Liver (tissue), 9 donors: Measurements from ENCODE around the gene RALGAPB. TPM values are rescaled to one million over a fixed set of nuclear protein-coding genes. Genes with fewer than 3 reads are reported as not detected.

Experiments used
- DNase-seq: peaks from one replicate; pipeline ENCODE4 v3.0.0-alpha.2; 2017; ENCODE audit warnings: low spot score
- H3K27ac ChIP-seq, 2 donors: one replicate each; pipeline ENCODE4 v1.7.0; 2013; ENCODE audit warnings: inconsistent platforms in 2 of 2, low read length in 2 of 2, control low read depth in 1 of 2, low read depth in 1 of 2, mild to moderate bottlenecking in 1 of 2
- H3K27me3 ChIP-seq, 4 donors: one replicate each; pipeline versions ENCODE4 v1.6.1 to v1.7.0; 2013; ENCODE audit warnings: low read length in 3 of 4, inconsistent platforms in 1 of 4, mild to moderate bottlenecking in 1 of 4, moderate library complexity in 1 of 4; ENCODE audit not compliant: control insufficient read depth in 4 of 4, insufficient read depth in 4 of 4
- H3K36me3 ChIP-seq, 4 donors: one replicate each; pipeline versions ENCODE4 v1.6.1 to v1.7.0; 2013; ENCODE audit warnings: low read length in 3 of 4, mild to moderate bottlenecking in 3 of 4, low read depth in 1 of 4, moderate library complexity in 1 of 4; ENCODE audit not compliant: control insufficient read depth in 4 of 4, insufficient read depth in 3 of 4
- H3K4me1 ChIP-seq, 4 donors: one replicate each; pipeline versions ENCODE4 v1.6.1 to v1.7.0; 2013; ENCODE audit warnings: low read length in 3 of 4, mild to moderate bottlenecking in 3 of 4, moderate library complexity in 1 of 4; ENCODE audit not compliant: control insufficient read depth in 4 of 4, insufficient read depth in 4 of 4
- H3K4me3 ChIP-seq, 3 donors: one replicate each; pipeline versions ENCODE4 v1.6.1 to v1.7.0; 2013; ENCODE audit warnings: low read length in 3 of 3, control low read depth in 1 of 3, low read depth in 1 of 3, mild to moderate bottlenecking in 1 of 3
- H3K9ac ChIP-seq, 2 donors: one replicate each; pipeline ENCODE4 v1.7.0; 2013; ENCODE audit warnings: low read length in 2 of 2, mild to moderate bottlenecking in 2 of 2, moderate library complexity in 2 of 2, control low read depth in 1 of 2, low read depth in 1 of 2
- H3K9me3 ChIP-seq, 4 donors: one replicate each; pipeline versions ENCODE4 v1.6.1 to v1.7.0; 2013; ENCODE audit warnings: low read length in 3 of 4; ENCODE audit not compliant: control insufficient read depth in 4 of 4
- ATF3 ChIP-seq: IDR thresholded peaks from 2 replicates; pipeline ENCODE4 v1.6.1; 2016; ENCODE audit warnings: antibody characterized with exemption
- EGR1 ChIP-seq, 2 donors: IDR thresholded peaks; 2 replicates each; pipeline ENCODE4 v1.6.1; 2016 to 2018; ENCODE audit warnings: antibody characterized with exemption in 2 of 2, low read depth in 2 of 2
- FOXA1 ChIP-seq: IDR thresholded peaks from 2 replicates; pipeline ENCODE4 v1.6.1; 2016; ENCODE audit warnings: antibody characterized with exemption
- FOXA2 ChIP-seq: IDR thresholded peaks from 2 replicates; pipeline ENCODE4 v1.6.1; 2016; ENCODE audit warnings: antibody characterized with exemption
- GABPA ChIP-seq, 2 donors: IDR thresholded peaks in 1 of 2; conservative IDR thresholded peaks in 1 of 2; 2 replicates each; pipeline ENCODE4 v1.6.1; 2016; ENCODE audit warnings: antibody characterized with exemption in 2 of 2, mild to moderate bottlenecking in 1 of 2, moderate library complexity in 1 of 2
- HNF4A ChIP-seq, 2 donors: conservative IDR thresholded peaks; 2 replicates each; pipeline ENCODE4 v1.6.1; 2016; ENCODE audit warnings: antibody characterized with exemption in 2 of 2, mild to moderate bottlenecking in 2 of 2
- HNF4G ChIP-seq: IDR thresholded peaks from 2 replicates; pipeline ENCODE4 v1.6.1; 2016; ENCODE audit warnings: antibody characterized with exemption
- MAX ChIP-seq: IDR thresholded peaks from 2 replicates; pipeline ENCODE4 v1.6.1; 2016; ENCODE audit warnings: antibody characterized with exemption
- NR2F2 ChIP-seq: IDR thresholded peaks from 2 replicates; pipeline ENCODE4 v1.6.1; 2016; ENCODE audit warnings: antibody characterized with exemption
- RAD21 ChIP-seq, 2 donors: IDR thresholded peaks; 2 replicates each; pipeline ENCODE4 v1.6.1; 2016; ENCODE audit warnings: antibody characterized with exemption in 2 of 2, mild to moderate bottlenecking in 2 of 2
- RXRA ChIP-seq, 2 donors: IDR thresholded peaks; 2 replicates each; pipeline ENCODE4 v1.6.1; 2017 to 2018; ENCODE audit warnings: antibody characterized with exemption in 2 of 2, mild to moderate bottlenecking in 1 of 2
- SP1 ChIP-seq: IDR thresholded peaks from 2 replicates; pipeline ENCODE4 v1.6.1; 2018; ENCODE audit warnings: antibody characterized with exemption, mild to moderate bottlenecking
- TAF1 ChIP-seq: conservative IDR thresholded peaks from 2 replicates; pipeline ENCODE4 v1.6.1; 2016; ENCODE audit warnings: antibody characterized with exemption, mild to moderate bottlenecking
- YY1 ChIP-seq: IDR thresholded peaks from 2 replicates; pipeline ENCODE4 v1.6.1; 2016; ENCODE audit warnings: antibody characterized with exemption, mild to moderate bottlenecking
- WGBS: extraction: QIAGEN DNeasy Blood & Tissue Kit; methylation state at CpG from one replicate; pipeline ENCODE4 v1.1.7; 2013; 5-methylcytosine and 5-hydroxymethylcytosine counted together
- polyA plus RNA-seq, 2 donors: library from polyadenylated mRNA; stranded (reverse) in 1 of 2; unstranded in 1 of 2; fragments of 200-250 nt in 1 of 2; fragments of >200 nt in 1 of 2; fragmentation: Nextera tagmentation in 1 of 2; extraction: Ambion mirVana in 1 of 2; gene quantifications; one replicate each; pipeline versions ENCODE4 v1.2.1 to v1.2.3, GENCODE V29; 2013 to 2015
- total RNA-seq, 2 donors: library from RNA; depleted of rRNA; stranded (reverse); fragments of >200 nt; gene quantifications; one replicate each; pipeline ENCODE4 v1.2.3, GENCODE V29; 2014
- TF ChIP-seq, protein P1 (sequence below): IDR thresholded peaks from 2 replicates; pipeline ENCODE4 v1.6.1; 2016; ENCODE audit warnings: antibody characterized with exemption, mild to moderate bottlenecking
- TF ChIP-seq, protein P2 (sequence below): fragments of 150-350 bp; IDR thresholded peaks from 2 replicates; pipeline ENCODE4 v1.5.1; 2017; ENCODE audit warnings: improper control_type of control experiment, low read depth, low read length; ENCODE audit not compliant: missing input control
- TF ChIP-seq, protein P3 (sequence below): IDR thresholded peaks from 2 replicates; pipeline ENCODE4 v1.6.1; 2016; ENCODE audit warnings: antibody characterized with exemption
- donor health status: healthy.
- donor health status: healthy.
- donor health status: healthy.
- donor health status: healthy.
- donor health status: healthy.

RALGAPB gene
- total and polyA plus RNA-seq, 4 donors = 4.3 to 19.7 (median 9.5) TPM

DNA sequence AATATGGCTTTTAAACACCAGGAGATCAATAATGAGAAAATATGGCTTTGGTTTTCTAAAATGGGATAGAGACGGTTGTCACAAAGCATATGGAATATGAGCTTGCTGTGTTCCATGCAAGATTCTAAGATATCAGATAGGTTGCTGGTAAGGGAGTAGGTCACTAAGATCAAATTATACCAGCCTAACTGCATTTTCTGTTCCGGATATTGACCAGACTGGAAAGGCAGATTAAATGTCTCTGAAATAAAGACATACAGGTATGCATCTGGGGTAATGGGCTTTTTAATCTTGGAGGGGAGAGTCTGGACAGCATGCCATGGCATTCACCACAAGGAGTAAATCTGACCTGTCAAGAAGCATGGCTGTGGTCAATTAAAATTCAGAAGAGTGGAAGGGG lies 73.1 kb downstream of the RALGAPB start:
- WGBS = 96% methylated on average over 2 of the region's 2 CpGs

More for the DNA sequence above, 73.1 kb downstream of the RALGAPB start:
- H3K9ac ChIP-seq = no peak overlapping the region
- H3K9me3 ChIP-seq = no peaks in the 10 kb centered on the region
- no peak overlapping the region for H3K27ac ChIP-seq
- H3K4me3 ChIP-seq = no peak overlapping the region
- no peak for DNase-seq
- peaks cover 8 to 69% (median 55%) of the 10 kb centered on the region in 4 donors for H3K36me3 ChIP-seq
- H3K4me1 ChIP-seq = peaks cover 0 to 1% (median 0%) of the 10 kb centered on the region in 4 donors
- TF ChIP-seq, protein P1, sequence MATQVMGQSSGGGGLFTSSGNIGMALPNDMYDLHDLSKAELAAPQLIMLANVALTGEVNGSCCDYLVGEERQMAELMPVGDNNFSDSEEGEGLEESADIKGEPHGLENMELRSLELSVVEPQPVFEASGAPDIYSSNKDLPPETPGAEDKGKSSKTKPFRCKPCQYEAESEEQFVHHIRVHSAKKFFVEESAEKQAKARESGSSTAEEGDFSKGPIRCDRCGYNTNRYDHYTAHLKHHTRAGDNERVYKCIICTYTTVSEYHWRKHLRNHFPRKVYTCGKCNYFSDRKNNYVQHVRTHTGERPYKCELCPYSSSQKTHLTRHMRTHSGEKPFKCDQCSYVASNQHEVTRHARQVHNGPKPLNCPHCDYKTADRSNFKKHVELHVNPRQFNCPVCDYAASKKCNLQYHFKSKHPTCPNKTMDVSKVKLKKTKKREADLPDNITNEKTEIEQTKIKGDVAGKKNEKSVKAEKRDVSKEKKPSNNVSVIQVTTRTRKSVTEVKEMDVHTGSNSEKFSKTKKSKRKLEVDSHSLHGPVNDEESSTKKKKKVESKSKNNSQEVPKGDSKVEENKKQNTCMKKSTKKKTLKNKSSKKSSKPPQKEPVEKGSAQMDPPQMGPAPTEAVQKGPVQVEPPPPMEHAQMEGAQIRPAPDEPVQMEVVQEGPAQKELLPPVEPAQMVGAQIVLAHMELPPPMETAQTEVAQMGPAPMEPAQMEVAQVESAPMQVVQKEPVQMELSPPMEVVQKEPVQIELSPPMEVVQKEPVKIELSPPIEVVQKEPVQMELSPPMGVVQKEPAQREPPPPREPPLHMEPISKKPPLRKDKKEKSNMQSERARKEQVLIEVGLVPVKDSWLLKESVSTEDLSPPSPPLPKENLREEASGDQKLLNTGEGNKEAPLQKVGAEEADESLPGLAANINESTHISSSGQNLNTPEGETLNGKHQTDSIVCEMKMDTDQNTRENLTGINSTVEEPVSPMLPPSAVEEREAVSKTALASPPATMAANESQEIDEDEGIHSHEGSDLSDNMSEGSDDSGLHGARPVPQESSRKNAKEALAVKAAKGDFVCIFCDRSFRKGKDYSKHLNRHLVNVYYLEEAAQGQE = no peak
- TF ChIP-seq, protein P2, sequence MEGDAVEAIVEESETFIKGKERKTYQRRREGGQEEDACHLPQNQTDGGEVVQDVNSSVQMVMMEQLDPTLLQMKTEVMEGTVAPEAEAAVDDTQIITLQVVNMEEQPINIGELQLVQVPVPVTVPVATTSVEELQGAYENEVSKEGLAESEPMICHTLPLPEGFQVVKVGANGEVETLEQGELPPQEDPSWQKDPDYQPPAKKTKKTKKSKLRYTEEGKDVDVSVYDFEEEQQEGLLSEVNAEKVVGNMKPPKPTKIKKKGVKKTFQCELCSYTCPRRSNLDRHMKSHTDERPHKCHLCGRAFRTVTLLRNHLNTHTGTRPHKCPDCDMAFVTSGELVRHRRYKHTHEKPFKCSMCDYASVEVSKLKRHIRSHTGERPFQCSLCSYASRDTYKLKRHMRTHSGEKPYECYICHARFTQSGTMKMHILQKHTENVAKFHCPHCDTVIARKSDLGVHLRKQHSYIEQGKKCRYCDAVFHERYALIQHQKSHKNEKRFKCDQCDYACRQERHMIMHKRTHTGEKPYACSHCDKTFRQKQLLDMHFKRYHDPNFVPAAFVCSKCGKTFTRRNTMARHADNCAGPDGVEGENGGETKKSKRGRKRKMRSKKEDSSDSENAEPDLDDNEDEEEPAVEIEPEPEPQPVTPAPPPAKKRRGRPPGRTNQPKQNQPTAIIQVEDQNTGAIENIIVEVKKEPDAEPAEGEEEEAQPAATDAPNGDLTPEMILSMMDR = no peak
- TF ChIP-seq FOXA1 = no peak
- no peak for TF ChIP-seq MAX
- TF ChIP-seq HNF4G = no peak
- no peak for TF ChIP-seq TAF1
- TF ChIP-seq ATF3 = no peak
- TF ChIP-seq EGR1 (IDR thresholded peaks at IDR 0.05; ENCODE audit: low read depth in 2 of 2) = no peak
- TF ChIP-seq YY1 = no peak
- no peak for TF ChIP-seq FOXA2
- TF ChIP-seq SP1 = no peak
- TF ChIP-seq, protein P3, sequence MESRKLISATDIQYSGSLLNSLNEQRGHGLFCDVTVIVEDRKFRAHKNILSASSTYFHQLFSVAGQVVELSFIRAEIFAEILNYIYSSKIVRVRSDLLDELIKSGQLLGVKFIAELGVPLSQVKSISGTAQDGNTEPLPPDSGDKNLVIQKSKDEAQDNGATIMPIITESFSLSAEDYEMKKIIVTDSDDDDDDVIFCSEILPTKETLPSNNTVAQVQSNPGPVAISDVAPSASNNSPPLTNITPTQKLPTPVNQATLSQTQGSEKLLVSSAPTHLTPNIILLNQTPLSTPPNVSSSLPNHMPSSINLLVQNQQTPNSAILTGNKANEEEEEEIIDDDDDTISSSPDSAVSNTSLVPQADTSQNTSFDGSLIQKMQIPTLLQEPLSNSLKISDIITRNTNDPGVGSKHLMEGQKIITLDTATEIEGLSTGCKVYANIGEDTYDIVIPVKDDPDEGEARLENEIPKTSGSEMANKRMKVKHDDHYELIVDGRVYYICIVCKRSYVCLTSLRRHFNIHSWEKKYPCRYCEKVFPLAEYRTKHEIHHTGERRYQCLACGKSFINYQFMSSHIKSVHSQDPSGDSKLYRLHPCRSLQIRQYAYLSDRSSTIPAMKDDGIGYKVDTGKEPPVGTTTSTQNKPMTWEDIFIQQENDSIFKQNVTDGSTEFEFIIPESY = no peak
- TF ChIP-seq HNF4A (conservative IDR thresholded peaks at IDR 0.05) = no peak
- no peak for TF ChIP-seq RAD21 (IDR thresholded peaks at IDR 0.05)
- TF ChIP-seq NR2F2 = no peak
- TF ChIP-seq GABPA (IDR thresholded peaks at IDR 0.05 in 1 of 2, conservative IDR thresholded peaks at IDR 0.05 in 1 of 2) = no peak
- no peak for TF ChIP-seq RXRA (IDR thresholded peaks at IDR 0.05)
- H3K27me3 ChIP-seq = no peaks in the 10 kb centered on the region
